Urinary bladder (tissue), 4 donors: ENCODE data around the gene TECPR1. TPM values are rescaled to one million over a fixed set of nuclear protein-coding genes. Genes with fewer than 3 reads are reported as not detected.

ENCODE experiments used
- DNase-seq: peaks from one replicate; pipeline ENCODE4 v3.0.0-alpha.2; 2015; ENCODE audit errors: extremely low spot score
- H3K27ac ChIP-seq: one replicate; pipeline ENCODE4 v1.5.1; 2013; ENCODE audit warnings: low read depth, mild to moderate bottlenecking, moderate library complexity
- H3K36me3 ChIP-seq: one replicate; pipeline ENCODE4 v1.6.1; 2013; ENCODE audit warnings: mild to moderate bottlenecking, moderate library complexity; ENCODE audit not compliant: insufficient read depth
- H3K4me1 ChIP-seq: one replicate; pipeline ENCODE4 v1.6.1; 2013; ENCODE audit warnings: mild to moderate bottlenecking, moderate library complexity; ENCODE audit not compliant: insufficient read depth
- H3K4me3 ChIP-seq: one replicate; pipeline ENCODE4 v1.5.1; 2013; ENCODE audit warnings: low read depth, low read length
- WGBS: extraction: QIAGEN DNeasy Blood & Tissue Kit; methylation state at CpG from one replicate; pipeline ENCODE4 v1.1.7; 2013; 5-methylcytosine and 5-hydroxymethylcytosine counted together
- polyA plus RNA-seq: library from polyadenylated mRNA; stranded (reverse); fragments of 200-250 nt; gene quantifications from one replicate; pipeline ENCODE4 v1.2.3, GENCODE V29; 2013
- total RNA-seq: library from RNA; depleted of rRNA; stranded (reverse); fragments of >200 nt; gene quantifications from one replicate; pipeline ENCODE4 v1.2.3, GENCODE V29; 2014
- donor health status: healthy with polysubstance abuse.
- donor health status: healthy.

TECPR1 gene
- total and polyA plus RNA-seq, 2 donors = 9.0 to 14.2 TPM

DNA sequence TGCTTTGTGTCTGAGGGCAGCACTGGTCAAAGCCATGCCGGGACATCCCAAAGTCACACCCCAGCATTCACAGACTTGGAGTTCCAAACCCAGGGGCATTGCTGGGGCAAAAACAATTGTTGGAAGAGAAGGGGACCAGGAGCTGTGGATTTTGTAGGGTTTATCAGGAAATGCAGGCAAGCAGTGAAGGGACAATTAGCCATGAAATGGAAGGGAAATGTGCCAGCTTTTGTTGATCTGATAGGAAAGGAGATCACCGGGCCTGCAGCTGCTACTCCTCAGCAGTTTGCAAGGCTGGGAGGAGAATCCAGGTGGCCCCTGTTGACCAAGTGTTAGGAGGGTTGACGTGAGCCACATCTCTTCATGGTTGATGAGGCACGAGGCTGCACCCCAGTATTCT, 26.9 kb upstream of the TECPR1 start:
- Histone ChIP-seq H3K27ac (no peak overlapping the region), H3K36me3 (no peaks in the 10 kb centered on the region), H3K4me1 (no peaks in the 10 kb centered on the region), H3K4me3 (no peak overlapping the region)
- no peak for DNase-seq
- WGBS = 70% methylated on average over 4 of the region's 4 CpGs

DNA sequence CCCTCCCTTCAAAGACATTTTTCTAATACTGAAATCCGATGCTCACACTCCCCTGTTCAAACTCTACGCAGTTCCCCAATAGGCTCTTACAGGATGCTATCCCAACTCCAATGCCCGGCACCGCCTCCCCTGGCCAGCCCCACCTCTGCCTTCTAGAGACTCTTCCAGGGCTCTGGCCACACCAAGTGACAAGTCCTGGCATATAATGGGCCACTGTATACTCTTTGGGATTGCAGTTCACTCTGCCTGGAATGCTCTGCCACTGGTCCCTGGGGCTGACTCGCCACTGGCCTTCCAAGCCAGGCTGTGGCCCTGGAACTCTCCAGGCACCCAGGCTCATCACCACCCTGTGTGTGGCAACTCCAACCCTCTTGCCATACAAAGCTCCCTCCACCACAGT, 26.4 kb upstream of the TECPR1 start:
- H3K4me3 ChIP-seq = no peak overlapping the region
- 91% methylated on average over 5 of the region's 5 CpGs for WGBS
- no peaks in the 10 kb centered on the region for H3K4me1 ChIP-seq
- DNase-seq = no peak
- no peak overlapping the region for H3K27ac ChIP-seq
- no peaks in the 10 kb centered on the region for H3K36me3 ChIP-seq

DNA sequence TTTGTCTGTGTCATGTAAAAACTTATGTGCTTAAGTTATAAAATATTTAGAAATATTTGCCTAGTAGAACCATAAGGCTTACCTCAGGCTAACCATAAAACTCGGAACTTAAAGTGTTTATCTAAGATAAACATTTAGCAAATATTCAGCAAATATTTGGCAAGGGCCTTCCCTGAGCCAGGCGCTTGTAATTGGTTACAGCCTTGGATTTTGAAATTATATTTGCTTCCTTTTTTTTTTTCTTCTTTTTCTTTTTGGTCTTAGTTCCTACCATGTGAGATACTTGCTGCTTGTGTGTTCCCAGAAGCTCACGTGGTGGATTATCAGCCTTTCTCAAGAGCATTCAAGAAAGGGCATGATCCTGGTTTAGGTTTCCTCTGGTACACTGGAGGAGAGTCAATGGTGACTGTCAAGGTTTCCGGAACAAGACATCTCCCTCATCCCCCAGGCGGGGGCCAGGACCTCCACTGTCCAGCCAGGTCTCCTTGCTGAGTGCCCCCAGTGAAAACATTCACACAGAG, 24.3 kb upstream of the TECPR1 start:
- 30% methylated on average over 5 of the region's 5 CpGs for WGBS
- Histone ChIP-seq H3K4me3 (no peak overlapping the region), H3K27ac (no peak overlapping the region), H3K36me3 (no peaks in the 10 kb centered on the region), H3K4me1 (no peaks in the 10 kb centered on the region)
- DNase-seq = no peak

DNA sequence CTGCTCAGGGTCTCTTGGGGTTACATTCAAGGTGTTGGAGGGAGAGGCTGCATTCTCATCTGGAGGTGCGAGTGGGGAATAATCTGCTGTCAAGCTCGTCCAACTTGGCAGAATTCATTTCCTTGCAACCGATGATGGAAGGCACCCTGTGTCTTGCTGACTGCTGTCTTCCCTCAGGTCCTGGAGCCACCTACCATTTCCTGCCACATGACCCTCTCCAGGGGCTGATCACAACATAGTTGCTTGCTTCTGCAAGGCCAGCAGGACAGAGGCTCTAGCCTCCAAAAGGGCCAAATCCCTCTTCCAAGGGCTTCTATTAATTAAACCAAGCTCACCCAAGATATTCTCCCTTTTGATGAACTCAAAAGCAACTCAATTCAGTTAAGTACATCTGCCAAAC, 15.3 kb upstream of the TECPR1 start:
- Histone ChIP-seq H3K4me1 (no peaks in the 10 kb centered on the region), H3K36me3 (no peaks in the 10 kb centered on the region), H3K4me3 (no peak overlapping the region), H3K27ac (no peak overlapping the region)
- DNase-seq = no peak
- 91% methylated on average over 3 of the region's 3 CpGs for WGBS

DNA sequence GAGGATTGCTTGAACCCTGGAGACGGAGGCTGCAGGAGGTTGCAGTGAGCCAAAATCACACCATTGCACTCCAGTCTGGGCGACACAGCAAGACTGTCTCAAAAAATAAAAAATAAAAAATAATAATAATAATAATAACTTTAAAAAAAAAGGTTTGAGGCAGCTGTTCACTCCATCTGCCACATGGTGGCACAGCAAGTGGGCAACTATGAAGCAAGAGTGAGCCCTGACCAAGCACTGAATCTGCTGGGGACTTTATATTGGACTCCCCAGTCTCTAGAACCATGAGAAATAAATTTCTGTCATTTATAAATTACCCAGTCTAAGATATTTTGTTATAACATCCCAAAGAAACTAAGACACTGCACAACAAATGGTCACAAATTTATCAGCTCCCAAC, 14.8 kb upstream of the TECPR1 start:
- Histone ChIP-seq H3K4me1 (no peaks in the 10 kb centered on the region), H3K27ac (no peak overlapping the region), H3K4me3 (no peak overlapping the region), H3K36me3 (no peaks in the 10 kb centered on the region)
- no peak for DNase-seq
- 98% methylated on average over 2 of the region's 2 CpGs for WGBS

DNA sequence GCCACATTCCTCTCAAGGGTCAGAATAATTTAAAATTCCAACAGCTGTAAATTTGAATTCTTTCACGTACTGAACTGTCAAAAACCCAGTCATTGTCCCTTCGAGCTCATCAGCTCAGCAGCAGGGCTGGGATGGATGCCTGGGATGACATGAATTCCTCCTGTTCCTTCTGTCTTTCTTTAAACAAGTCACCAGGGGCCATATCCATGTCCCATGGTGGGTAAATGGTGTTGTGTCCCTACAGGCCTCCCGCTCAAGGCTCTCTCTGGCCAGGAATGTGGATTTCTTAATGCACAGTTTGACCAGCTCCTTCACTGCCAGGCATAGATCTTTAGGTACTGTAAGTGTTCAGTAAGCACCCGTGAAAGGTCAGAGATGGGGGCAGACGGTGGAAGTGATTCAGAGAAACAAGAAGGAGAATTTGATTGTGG, 13.8 kb upstream of the TECPR1 start:
- Histone ChIP-seq H3K27ac (no peak overlapping the region), H3K4me3 (no peak overlapping the region), H3K4me1 (no peaks in the 10 kb centered on the region), H3K36me3 (no peaks in the 10 kb centered on the region)
- DNase-seq = no peak
- WGBS = 86% methylated on average over 5 of the region's 5 CpGs

DNA sequence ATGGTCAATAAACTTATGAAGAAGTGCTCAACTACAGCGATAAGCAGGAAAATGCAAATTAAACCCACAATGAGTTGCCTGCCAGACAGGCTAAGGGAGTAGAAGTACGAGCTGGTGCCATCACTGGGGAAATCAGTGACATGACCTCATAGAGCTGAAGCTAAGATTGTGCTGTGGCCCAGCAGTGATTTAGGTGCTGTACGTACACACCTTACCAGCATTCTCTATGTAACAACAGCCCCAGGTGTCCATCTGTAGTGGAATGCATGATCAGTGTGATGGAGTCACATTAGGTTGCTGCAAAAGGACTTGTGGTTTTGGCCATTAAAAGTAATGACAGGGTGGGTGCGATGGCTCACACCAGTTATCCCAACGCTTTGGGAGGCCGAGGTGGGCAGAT, 5.7 kb upstream of the TECPR1 start:
- Histone ChIP-seq H3K36me3 (peaks cover 4% of the 10 kb centered on the region), H3K4me1 (no peaks in the 10 kb centered on the region), H3K4me3 (no peak overlapping the region), H3K27ac (no peak overlapping the region)
- no peak for DNase-seq
- WGBS = 95% methylated on average over 6 of the region's 6 CpGs

DNA sequence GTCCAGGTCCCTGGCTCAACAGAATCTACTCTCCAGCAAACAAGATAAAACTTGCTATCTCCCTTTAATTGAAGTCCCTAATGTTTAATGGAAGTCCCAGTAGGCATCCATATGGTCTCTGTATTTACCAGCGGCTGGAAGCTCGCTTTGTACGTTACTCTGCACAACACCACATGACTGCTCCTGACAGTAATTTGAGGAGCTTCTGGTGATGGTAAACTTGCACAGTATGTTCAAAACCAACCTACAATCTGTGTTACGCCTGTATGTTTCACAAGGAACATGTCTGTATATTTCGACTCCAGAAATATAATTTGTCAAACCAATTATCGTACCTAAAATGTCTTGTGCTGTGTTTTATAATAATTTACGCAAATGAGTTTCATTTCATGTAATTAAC, 4.4 kb upstream of the TECPR1 start:
- no peak for DNase-seq
- H3K4me1 ChIP-seq = no peaks in the 10 kb centered on the region
- H3K36me3 ChIP-seq = peaks cover 4% of the 10 kb centered on the region
- 93% methylated on average over 7 of the region's 7 CpGs for WGBS
- no peak overlapping the region for H3K4me3 ChIP-seq
- no peak overlapping the region for H3K27ac ChIP-seq

DNA sequence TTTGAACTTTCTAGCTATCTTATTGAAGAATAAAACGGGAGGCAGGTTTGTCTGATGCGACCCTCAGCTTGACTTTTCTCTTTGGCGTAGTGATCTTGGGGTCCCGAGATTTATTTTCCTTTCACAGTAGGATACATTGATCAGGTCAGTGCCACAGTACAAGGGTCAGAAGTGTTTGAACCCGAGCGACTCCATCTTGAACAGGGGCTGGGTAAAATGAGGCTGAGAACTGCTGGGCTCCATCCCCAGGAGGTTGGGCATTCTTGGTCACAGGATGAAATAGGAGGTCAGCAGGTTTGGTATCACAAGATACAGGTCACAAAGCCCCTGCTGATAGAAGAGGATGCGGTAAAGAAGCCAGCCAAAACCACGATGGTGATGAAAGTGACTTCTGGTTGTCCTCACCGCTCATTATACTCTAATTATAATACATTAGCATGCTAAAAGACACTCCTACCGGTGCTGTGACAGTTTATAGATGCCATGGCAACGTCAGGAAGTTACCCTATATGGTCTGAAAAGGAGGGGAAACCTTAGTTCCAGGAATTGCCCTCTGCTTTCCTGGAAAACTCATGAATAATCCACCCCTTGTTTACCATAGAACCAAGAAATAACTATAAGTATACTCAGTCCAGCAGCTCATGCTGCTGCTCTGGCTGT, 3.0 kb upstream of the TECPR1 start:
- peaks cover 4% of the 10 kb centered on the region for H3K36me3 ChIP-seq
- no peak overlapping the region for H3K4me3 ChIP-seq
- no peak for DNase-seq
- H3K27ac ChIP-seq = no peak overlapping the region
- H3K4me1 ChIP-seq = no peaks in the 10 kb centered on the region
- WGBS = 85% methylated on average over 11 of the region's 11 CpGs

DNA sequence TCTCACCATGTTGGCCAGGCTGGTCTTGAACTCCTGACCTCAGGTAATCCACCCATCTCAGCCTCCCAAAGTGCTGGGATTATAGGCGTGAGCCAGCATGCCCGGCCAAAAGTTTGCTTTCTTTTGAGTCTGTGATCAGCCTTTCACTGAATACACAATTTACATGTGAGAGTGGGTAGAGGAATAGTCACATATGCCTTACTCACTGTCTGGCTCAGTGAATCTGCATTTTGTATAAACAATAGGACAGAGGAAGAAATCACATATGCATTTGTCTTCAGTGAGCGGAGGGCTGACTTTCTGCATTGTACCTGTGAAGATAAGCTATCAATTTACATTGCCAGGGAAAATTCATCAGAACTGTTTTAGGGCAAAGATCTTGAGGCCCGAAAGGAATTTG, 2.5 kb upstream of the TECPR1 start:
- Histone ChIP-seq H3K4me1 (no peaks in the 10 kb centered on the region), H3K4me3 (no peak overlapping the region), H3K36me3 (peaks cover 4% of the 10 kb centered on the region), H3K27ac (no peak overlapping the region)
- WGBS = 90% methylated on average over 4 of the region's 4 CpGs
- DNase-seq = no peak

DNA sequence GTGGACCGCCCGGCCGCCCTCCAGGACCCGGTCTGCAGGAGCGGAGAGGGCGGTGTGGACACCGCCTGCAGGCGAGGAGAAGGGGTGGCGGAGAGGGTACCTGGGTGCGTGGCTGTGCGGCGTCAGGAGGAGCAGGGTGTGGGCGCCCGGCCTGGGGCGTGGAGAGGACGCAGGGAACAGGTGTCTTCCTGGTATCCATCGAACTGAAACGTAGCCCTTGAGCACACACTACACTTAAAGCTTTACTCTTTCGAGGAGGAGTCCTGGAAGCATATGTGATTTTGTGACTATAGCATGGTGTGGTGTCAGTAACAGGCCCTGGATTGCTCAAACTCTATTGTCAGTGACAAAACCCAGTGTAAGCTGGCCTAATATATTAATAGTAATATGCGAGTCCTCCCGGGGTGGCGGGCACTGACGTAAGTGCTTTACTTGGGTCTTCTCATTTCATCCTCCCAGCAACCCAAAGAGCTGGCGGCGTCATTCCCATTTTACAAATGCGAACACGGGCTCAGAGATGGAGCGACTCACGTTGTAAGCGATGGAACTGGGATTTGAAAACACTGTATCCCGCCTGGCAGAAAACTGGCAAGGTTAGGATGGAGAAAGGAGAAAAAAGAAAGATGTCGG, 508 bp upstream of the TECPR1 start:
- Histone ChIP-seq H3K4me3 (peak overlapping the region; percentile 70), H3K27ac (peak overlapping the region; percentile 65), H3K36me3 (peaks cover 4% of the 10 kb centered on the region), H3K4me1 (no peaks in the 10 kb centered on the region)
- WGBS = 19% methylated on average over 32 of the region's 32 CpGs
- no peak for DNase-seq

DNA sequence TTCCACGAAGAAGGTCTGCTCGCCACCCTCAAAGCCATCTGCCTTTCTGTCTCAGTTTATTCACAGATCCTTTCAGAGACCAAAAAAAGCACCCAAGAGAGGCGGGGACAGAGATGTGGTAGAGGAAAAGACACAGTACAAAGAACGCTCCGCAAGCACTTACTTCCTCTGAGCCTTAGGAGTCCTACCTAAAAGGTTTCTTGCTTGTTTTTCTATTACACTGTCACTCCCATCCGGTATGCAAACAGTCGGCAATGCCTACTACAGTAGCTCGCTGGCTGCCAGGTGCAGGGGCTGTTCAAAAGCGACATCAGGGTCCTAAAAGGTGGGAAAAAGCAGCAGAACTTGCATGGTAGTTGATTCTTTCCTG, 816 bp downstream of the TECPR1 start:
- WGBS = 34% methylated on average over 9 of the region's 9 CpGs
- DNase-seq = no peak
- H3K4me1 ChIP-seq = no peaks in the 10 kb centered on the region
- no peak overlapping the region for H3K27ac ChIP-seq
- H3K36me3 ChIP-seq = no peaks in the 10 kb centered on the region
- H3K4me3 ChIP-seq = peak overlapping the region; percentile 70

DNA sequence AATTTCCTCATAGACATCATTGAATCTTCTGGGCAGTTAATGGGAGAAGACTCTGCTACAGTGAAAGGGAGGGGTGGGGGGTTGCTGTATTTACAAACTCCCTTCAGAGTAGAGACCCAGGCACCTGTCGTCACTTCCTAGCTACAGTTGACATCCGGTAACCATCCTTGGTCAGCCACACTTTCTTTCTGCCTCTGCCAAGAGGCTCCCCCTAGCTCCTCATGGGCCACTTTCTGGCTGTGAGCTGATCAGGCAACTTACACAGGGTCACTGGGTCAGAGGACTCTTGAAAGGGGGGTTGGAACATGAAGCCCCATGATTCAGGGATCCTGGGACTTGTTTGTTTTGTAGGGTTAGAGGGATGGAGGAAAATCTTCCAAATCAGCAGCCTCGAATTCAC, 1.2 kb downstream of the TECPR1 start:
- whole genome bisulfite sequencing = 69% methylated on average over 3 of the region's 3 CpGs
- Histone ChIP-seq H3K36me3 (no peaks in the 10 kb centered on the region), H3K4me1 (no peaks in the 10 kb centered on the region), H3K27ac (no peak overlapping the region), H3K4me3 (no peak overlapping the region)
- DNase-seq = no peak

DNA sequence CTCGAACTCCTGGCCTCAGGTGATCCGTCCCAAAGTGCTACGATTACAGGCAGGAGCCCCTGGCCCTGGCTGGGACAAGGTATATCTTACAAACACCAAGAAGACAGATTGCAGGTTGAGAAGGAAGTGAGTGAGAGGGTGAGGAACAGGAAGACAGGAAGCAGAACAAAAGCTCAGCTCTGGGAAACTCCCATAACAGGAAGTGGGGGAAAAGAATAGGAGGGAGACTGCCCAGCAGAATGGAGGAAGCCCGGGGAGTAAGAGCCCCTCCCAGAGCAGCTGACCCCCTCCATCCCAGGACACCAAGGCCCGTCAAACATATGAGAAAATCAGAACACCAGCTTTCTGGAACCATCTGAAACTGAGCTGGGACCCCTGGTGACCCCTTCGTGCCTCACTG, 2.9 kb downstream of the TECPR1 start:
- H3K4me3 ChIP-seq = no peak overlapping the region
- H3K4me1 ChIP-seq = no peaks in the 10 kb centered on the region
- DNase-seq = no peak
- H3K36me3 ChIP-seq = peaks cover 2% of the 10 kb centered on the region
- H3K27ac ChIP-seq = no peak overlapping the region
- 79% methylated on average over 6 of the region's 6 CpGs for WGBS
